SK-N-SH (cell line): Measurements from ENCODE around the gene IL22. TPM values are rescaled to one million over a fixed set of nuclear protein-coding genes. Genes with fewer than 3 reads are reported as not detected.
A peak's percentile ranks its signal among the peaks of the same experiment; 100 is the strongest.

ENCODE experiments used
- CHD2 ChIP-seq: fragments of 150-350 bp; IDR thresholded peaks from 2 replicates; pipeline ENCODE4 v1.6.1; 2018; ENCODE audit warnings: low read length; ENCODE audit not compliant: partially characterized antibody
- ELF1 ChIP-seq: IDR thresholded peaks from 2 replicates; pipeline ENCODE4 v1.4.0; 2012
- EZH2phosphoT487 ChIP-seq: fragments of 200-600 bp; sonication (generic); IDR thresholded peaks from 2 replicates; pipeline ENCODE4 v1.6.1; 2017; ENCODE audit warnings: low read depth, mixed run types, mild to moderate bottlenecking, antibody characterized with exemption, moderate library complexity, borderline replicate concordance
- FOSL2 ChIP-seq: IDR thresholded peaks from 2 replicates; pipeline ENCODE4 v1.4.0; 2012; ENCODE audit warnings: low read depth, mild to moderate bottlenecking, moderate library complexity, borderline replicate concordance
- FOXJ3 ChIP-seq: sonication (generic); formaldehyde crosslinking; IDR thresholded peaks from 2 replicates; pipeline ENCODE4 v1.5.1; 2020; ENCODE audit warnings: mild to moderate bottlenecking, missing genetic modification reagents
- FOXM1 ChIP-seq: IDR thresholded peaks from 2 replicates; pipeline ENCODE4 v1.4.0; 2012; ENCODE audit warnings: low read depth, mild to moderate bottlenecking
- GABPA ChIP-seq: IDR thresholded peaks from 2 replicates; pipeline ENCODE4 v1.4.0; 2012; ENCODE audit warnings: low read depth, mild to moderate bottlenecking
- JUND ChIP-seq: IDR thresholded peaks from 2 replicates; pipeline ENCODE4 v1.4.0; 2012
- MXI1 ChIP-seq: IDR thresholded peaks from 2 replicates; pipeline ENCODE4 v1.6.1; 2012; ENCODE audit warnings: mild to moderate bottlenecking, low read depth, low read length, improper control_type of control experiment
- POLR2AphosphoS5 ChIP-seq: IDR thresholded peaks from 2 replicates; pipeline ENCODE4 v1.6.1; 2012; ENCODE audit warnings: low read depth, low read length
- RAD21 ChIP-seq: IDR thresholded peaks from 2 replicates; pipeline ENCODE4 v1.6.1; 2012; ENCODE audit warnings: mild to moderate bottlenecking, low read length
- RCOR1 ChIP-seq: fragments of 150-350 bp; IDR thresholded peaks from 2 replicates; pipeline ENCODE4 v1.6.1; 2017; ENCODE audit warnings: antibody characterized with exemption, low read length
- RFX5 ChIP-seq: IDR thresholded peaks from 2 replicates; pipeline ENCODE4 v1.6.1; 2012; ENCODE audit warnings: mild to moderate bottlenecking, improper control_type of control experiment, low read length
- TEAD4 ChIP-seq: IDR thresholded peaks from 2 replicates; pipeline ENCODE4 v1.4.0; 2012; ENCODE audit warnings: mild to moderate bottlenecking, borderline replicate concordance; ENCODE audit not compliant: insufficient read depth
- YY1 ChIP-seq: IDR thresholded peaks from 2 replicates; pipeline ENCODE4 v1.4.0; 2012; ENCODE audit warnings: low read depth, mild to moderate bottlenecking
- polyA plus RNA-seq, 3 experiments: library from polyadenylated mRNA; depleted of rRNA; stranded (reverse); fragments of >200 nt; gene quantifications; 2 replicates each; pipeline ENCODE4 v1.2.3, GENCODE V29; 2012
- TF ChIP-seq, protein P1 (sequence below): IDR thresholded peaks from 2 replicates; pipeline ENCODE4 v1.4.0; 2012; ENCODE audit warnings: low read depth, borderline replicate concordance
- TF ChIP-seq, protein P2 (sequence below): IDR thresholded peaks from 2 replicates; pipeline ENCODE4; 2012
- TF ChIP-seq, protein P3 (sequence below): fragments of 150-350 bp; IDR thresholded peaks from 2 replicates; pipeline ENCODE4 v1.6.1; 2017; ENCODE audit warnings: antibody characterized with exemption, low read length, low read depth, borderline replicate concordance
- TF ChIP-seq, protein P4 (sequence below): fragments of 150-350 bp; IDR thresholded peaks from 2 replicates; pipeline ENCODE4 v1.6.1; 2016; ENCODE audit warnings: mild to moderate bottlenecking, low read depth, low read length
- TF ChIP-seq, protein P5 (sequence below): IDR thresholded peaks from 2 replicates; pipeline ENCODE4 v1.6.1; 2012; ENCODE audit warnings: mild to moderate bottlenecking, low read depth, low read length, moderate library complexity

The IL22 gene
- polyA plus RNA-seq, 1 of the 3 experiments (the other 2 are of a cell fraction) = not detected

DNA sequence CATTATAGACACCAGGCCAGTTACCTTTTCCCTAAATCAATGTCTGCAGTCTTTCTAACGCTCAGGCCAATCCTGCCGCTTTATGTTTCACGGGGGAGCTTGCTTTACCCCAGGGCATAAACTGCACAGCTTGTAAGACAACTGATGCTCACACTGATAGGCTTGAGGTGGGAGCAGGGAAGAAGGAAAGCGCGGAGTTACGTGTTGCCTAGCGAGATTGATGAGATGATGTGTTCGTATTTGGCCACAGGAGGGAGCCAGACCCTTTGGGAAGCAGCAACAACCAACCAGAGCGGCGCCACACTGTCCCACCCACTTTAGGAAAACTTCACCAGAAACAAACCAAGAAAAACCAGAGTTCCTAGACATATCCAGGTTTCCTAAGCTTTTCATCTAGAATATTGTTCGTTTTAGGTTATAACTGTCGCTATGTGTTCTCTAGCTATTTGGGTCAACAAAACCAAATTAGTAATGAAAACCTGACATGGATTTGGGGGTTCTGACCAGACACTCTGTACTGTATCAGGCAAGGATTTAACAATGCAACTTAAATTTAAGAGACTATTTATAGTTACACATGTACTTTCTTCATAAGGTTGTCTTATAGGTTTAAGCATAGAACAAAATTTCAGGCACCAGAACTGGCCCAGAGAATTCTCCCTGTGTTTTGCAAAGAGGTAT, 30.2 kb downstream of the IL22 start (continued):
- TF ChIP-seq, protein P1, sequence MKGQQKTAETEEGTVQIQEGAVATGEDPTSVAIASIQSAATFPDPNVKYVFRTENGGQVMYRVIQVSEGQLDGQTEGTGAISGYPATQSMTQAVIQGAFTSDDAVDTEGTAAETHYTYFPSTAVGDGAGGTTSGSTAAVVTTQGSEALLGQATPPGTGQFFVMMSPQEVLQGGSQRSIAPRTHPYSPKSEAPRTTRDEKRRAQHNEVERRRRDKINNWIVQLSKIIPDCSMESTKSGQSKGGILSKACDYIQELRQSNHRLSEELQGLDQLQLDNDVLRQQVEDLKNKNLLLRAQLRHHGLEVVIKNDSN = no peak
- TF ChIP-seq, protein P2, sequence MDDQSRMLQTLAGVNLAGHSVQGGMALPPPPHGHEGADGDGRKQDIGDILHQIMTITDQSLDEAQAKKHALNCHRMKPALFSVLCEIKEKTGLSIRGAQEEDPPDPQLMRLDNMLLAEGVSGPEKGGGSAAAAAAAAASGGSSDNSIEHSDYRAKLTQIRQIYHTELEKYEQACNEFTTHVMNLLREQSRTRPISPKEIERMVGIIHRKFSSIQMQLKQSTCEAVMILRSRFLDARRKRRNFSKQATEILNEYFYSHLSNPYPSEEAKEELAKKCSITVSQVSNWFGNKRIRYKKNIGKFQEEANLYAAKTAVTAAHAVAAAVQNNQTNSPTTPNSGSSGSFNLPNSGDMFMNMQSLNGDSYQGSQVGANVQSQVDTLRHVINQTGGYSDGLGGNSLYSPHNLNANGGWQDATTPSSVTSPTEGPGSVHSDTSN = no peak
- TF ChIP-seq JUND (no peak), FOXJ3 (peak; percentile 62), CHD2 (no peak), GABPA (no peak), FOXM1 (no peak), MXI1 (no peak), RCOR1 (peak; percentile 36; the same call in 1 of the 2 replicates), RAD21 (peak; percentile 98), POLR2AphosphoS5 (no peak), TEAD4 (no peak), ELF1 (no peak), RFX5 (0 out of 2 replicates have a peak, but pooled peaks have one; percentile 59), YY1 (no peak), FOSL2 (no peak), EZH2phosphoT487 (no peak)
- TF ChIP-seq, protein P3, sequence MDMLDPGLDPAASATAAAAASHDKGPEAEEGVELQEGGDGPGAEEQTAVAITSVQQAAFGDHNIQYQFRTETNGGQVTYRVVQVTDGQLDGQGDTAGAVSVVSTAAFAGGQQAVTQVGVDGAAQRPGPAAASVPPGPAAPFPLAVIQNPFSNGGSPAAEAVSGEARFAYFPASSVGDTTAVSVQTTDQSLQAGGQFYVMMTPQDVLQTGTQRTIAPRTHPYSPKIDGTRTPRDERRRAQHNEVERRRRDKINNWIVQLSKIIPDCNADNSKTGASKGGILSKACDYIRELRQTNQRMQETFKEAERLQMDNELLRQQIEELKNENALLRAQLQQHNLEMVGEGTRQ = no peak
- TF ChIP-seq, protein P4, sequence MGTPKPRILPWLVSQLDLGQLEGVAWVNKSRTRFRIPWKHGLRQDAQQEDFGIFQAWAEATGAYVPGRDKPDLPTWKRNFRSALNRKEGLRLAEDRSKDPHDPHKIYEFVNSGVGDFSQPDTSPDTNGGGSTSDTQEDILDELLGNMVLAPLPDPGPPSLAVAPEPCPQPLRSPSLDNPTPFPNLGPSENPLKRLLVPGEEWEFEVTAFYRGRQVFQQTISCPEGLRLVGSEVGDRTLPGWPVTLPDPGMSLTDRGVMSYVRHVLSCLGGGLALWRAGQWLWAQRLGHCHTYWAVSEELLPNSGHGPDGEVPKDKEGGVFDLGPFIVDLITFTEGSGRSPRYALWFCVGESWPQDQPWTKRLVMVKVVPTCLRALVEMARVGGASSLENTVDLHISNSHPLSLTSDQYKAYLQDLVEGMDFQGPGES = no peak
- TF ChIP-seq, protein P5, sequence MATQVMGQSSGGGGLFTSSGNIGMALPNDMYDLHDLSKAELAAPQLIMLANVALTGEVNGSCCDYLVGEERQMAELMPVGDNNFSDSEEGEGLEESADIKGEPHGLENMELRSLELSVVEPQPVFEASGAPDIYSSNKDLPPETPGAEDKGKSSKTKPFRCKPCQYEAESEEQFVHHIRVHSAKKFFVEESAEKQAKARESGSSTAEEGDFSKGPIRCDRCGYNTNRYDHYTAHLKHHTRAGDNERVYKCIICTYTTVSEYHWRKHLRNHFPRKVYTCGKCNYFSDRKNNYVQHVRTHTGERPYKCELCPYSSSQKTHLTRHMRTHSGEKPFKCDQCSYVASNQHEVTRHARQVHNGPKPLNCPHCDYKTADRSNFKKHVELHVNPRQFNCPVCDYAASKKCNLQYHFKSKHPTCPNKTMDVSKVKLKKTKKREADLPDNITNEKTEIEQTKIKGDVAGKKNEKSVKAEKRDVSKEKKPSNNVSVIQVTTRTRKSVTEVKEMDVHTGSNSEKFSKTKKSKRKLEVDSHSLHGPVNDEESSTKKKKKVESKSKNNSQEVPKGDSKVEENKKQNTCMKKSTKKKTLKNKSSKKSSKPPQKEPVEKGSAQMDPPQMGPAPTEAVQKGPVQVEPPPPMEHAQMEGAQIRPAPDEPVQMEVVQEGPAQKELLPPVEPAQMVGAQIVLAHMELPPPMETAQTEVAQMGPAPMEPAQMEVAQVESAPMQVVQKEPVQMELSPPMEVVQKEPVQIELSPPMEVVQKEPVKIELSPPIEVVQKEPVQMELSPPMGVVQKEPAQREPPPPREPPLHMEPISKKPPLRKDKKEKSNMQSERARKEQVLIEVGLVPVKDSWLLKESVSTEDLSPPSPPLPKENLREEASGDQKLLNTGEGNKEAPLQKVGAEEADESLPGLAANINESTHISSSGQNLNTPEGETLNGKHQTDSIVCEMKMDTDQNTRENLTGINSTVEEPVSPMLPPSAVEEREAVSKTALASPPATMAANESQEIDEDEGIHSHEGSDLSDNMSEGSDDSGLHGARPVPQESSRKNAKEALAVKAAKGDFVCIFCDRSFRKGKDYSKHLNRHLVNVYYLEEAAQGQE = no peak
